SKM-1 treated with dmso at 0.1 percent for 144 hours (cell line): ENCODE data around the gene TXNDC2.
"Not testable (repeated sequence)": the region's sequence is repeated elsewhere in the genome, so short reads cannot be mapped to it uniquely, and the experiment has no call there.

ENCODE experiments used
- DNase-seq: peaks from one replicate; lab custom pipeline; 2025; ENCODE audit not compliant: unreplicated experiment; lab: John Stamatoyannopoulos, UW

Gene TXNDC2

DNA sequence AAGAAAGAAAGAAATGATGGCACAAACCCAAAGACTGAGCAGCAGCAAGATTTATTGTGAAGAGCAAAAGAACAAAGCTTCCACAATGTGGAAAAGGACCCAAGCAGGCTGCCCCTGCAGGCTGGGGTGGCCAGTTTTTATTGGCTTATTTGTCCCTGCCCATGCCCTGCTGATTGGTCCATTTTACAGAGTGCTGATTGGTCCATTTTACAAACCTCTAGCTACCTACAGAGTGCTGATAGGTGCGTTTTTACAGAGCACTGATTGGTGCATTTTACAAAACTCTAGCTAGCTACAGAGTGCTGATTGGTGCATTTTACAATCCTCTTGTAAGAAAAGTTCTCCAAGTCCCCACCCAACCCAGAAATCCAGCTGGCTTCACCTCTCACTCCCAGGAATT, 26.5 kb downstream of the TXNDC2 start:
- DNase-seq = not testable (repeated sequence)

DNA sequence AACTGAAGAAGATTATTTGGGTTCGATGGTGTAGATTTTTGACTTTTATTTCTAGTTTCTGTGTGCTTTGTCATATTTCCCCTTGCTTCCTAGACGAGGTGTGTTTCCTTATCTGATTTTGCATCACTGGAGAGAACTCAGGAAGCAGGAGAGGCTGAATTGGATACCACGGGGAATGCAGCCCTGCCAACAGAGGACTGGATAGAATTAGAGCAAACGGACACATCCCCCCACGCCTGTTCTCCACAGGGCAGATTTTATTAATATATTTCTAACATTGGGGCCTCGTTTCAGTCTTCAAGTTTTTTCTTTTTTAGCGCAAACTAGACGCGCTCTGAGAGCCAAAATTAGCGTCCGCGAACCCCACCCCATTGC, 27.4 kb downstream of the TXNDC2 start:
- DNase-seq = no peak

DNA sequence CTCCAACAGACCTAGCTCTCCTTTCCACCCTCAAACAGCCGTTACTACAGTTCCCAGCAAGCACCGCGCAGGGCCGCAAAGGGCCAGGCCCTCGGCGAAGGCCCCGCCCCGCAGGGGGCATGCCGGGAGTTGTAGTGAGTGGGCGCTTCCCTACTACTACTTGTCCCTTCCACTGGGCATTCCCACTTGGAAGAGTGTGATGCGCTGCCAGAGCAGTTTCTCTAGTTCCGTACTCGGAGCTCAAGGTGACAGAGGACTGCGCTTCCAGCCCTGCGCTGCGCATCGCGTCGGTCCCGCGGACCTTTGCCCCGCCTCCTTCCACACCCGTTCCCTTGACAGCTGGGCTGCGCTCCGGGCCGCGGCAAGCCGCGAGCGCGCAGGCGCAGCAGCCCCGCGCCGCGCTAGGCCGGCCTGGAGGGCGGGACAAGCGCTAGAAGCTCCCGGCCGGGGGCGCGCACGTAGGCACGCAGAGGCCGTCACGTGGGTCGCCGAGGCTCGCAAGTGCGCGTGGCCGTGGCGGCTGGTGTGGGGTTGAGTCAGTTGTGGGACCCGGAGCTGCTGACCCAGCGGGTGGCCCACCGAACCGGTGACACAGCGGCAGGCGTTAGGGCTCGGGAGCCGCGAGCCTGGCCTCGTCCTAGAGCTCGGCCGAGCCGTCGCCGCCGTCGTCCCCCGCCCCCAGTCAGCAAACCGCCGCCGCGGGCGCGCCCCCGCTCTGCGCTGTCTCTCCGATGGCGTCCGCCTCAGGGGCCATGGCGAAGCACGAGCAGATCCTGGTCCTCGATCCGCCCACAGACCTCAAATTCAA, 28.0 kb downstream of the TXNDC2 start, which contains the start of gene VAPA:
TSS of gene VAPA (plus strand) at position 491 of the 808 bp plus-strand sequence. CDS start at position 732, 241 bp downstream.
- peak; percentile 90 for DNase-seq

DNA sequence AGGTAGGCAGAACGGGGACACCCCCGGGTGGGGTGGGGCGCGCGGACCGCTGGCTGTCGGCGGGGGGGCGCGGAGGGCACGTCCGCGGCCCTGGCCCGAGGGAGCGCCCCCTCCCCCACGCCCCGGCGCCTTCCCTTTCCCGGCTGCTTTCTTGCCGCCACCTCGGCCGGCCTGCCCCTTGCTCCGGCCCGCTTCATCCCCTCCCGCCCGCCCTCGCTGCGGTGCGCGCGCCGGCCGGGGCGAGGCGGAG, 28.5 kb downstream of the TXNDC2 start:
- DNase-seq = no peak

DNA sequence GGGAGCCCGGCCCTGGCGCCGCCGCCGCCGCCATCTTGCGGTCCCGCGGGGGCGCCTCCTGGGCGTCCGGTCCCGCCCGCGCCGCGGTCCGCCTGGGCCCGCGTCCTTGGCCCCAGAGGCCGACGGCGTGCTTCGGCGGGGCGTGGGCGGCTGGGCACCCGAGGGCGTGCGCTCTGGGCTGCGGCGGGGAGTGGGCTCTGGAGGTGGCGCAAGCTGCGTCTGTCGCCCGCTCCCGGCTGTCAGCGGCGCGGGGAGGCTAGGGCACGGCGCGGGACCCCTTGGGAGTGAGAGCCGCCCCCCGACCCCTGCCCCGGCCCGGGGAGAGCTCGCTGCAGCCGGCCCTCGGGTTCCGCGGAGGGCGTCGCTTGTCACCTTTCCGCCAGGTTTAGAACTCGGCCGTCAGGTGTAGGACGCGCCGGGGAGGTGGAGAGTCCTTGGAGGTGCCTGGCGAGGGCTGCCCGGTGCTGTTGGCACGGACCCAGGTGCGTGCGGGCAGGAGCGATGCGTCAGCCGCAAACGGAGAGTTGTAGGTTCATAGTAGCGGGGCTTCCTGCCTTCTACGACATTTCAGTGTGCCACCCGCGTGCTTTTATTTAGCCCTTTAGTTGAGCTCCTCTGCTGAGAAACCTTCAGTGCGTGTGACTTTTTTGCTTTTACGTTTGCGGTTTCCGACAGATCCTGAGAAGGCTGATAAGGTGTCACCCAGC, 29.0 kb downstream of the TXNDC2 start:
- DNase-seq = peak; percentile 13

DNA sequence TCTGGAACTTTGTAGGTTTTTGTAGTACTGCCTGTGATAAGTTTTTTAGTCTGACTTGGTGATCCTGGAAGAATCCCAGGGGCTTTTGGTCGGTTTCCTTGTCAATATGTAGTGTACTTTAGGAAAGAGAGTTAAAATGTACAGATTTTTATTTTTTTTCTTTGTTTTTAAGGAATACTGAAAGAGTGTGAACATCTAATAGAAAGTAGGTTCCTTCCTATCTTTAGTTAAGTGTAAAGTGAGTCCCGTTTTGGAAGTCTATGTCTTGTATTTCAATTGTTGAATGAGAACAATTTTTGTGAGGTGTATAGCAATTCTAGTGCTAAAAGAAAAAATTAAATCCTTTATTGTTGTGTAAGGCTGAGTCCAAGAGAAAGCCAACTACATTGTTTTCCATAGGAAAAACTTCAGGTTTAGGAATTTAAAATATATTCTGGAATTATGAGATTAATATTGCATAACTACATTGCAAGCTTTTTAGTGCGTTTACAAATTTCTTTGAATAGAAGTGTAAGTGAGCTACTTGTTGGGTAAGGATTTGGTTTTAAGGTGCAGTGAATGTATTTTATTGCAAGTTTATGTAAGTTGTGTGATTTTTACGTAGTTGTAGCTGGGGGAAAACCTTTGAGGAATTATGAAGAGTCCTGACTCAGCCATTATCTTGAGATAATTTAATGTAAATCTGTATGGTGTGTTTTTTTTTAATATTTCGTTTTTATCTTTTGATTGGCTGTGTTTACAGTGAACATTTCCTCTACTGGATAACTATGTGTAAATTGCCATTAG, 29.7 kb downstream of the TXNDC2 start:
- DNase-seq = no peak

DNA sequence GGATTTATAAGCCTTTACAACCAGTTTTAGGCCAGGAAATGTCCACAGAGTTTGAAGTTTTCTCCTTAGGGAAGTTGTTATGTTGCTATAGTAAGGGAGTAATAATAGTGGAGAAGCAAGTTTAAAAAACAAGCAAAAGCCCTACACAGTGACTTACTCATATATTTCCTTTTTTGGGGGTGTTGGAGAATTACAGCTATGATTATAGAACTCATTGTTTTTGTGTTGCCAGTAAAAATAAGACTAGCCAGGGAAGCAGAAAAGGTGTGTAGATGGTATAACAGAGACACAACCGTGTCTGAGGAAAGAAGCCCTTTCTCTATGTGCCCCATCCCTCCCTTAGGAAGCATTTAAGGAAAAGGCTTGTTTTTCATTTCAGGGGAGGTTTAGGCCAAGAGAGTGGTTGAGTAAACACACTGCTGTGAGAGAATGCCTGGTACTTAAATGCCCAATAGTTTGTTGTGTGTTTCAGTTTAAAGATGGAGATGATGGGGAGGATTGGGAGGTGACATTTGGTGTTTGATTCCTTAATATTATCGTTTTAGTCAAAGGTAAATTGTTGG, 30.4 kb downstream of the TXNDC2 start:
- peak; percentile 10 for DNase-seq

DNA sequence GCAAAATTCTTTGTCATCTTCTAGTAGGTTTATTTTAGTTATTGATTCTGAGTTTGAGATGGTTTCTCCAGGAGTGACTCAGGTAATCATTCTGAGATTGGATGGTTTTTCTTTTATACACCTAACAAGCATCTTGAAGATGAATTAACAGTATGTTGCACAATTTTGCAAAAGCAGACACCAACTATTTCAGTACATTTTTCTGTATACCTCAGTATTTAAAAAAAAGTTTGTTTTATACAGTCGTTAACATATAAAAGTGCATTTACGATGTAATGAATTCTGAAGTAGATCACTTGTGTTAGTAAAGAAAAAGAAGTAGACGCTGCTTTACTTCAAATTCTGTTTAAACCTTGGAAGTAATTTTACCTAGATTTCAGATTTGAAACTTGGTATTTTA, 31.0 kb downstream of the TXNDC2 start:
- DNase-seq = no peak

DNA sequence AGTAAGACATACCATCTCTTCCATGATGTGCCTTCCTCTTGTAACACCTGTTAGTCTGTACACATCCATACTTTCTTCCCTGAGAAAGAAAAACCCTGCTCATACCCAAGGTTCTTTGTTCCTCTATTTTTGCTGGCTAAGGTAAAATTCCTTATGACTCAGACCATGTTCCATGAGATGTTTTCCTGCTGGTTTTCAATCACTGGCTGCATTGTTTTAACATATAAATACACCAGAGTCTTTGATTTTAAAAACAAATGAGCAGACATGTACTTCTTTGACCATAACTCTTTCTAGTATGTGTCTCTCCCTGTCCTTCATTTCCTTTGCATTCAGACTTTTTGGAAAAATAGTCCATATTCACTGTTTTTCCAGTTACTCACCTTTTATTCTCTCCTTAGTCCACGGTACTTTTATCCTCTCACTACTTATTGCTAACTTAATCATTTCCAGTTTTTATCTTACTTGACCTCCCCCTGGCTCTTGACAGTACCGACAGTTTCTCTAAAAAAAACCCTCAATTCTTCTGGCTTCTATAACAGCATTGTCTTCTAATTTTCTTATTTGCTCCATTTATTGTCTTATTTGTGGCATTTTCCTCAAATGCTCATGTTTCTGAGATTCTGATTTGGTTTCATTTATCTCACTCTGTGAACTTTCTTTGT, 32.4 kb downstream of the TXNDC2 start:
- DNase-seq = no peak

DNA sequence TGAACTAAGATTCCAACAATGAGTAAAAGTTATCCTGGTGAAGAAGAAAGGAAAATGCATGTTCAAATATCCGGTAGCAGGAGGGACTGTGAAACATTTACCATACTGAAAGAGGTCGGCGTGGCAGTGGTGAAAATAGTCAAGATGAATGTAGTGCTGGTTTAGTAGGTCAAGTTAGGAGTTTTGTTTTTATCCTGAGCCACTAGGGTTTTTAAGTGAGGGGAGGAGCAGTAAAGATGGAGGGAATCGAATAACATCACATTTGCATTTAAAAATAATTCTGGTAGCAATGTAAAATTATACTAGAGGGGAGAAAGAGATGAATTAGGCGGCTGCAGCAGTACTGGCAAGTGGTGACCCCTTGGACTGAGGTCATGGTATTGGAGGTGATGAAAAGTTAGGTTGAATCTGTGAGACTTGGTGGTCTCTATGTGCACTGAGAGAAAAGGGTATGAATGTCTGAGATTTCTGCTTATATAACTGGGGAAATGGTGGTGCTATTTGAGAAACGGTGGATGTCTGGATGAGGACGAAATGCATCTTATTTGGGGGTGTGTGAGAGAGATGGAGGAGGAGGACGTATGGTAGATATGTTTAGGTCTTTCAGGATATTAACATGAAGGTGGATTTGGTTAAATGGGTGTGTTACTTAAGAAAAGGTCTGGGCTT, 33.9 kb downstream of the TXNDC2 start:
- DNase-seq = no peak

DNA sequence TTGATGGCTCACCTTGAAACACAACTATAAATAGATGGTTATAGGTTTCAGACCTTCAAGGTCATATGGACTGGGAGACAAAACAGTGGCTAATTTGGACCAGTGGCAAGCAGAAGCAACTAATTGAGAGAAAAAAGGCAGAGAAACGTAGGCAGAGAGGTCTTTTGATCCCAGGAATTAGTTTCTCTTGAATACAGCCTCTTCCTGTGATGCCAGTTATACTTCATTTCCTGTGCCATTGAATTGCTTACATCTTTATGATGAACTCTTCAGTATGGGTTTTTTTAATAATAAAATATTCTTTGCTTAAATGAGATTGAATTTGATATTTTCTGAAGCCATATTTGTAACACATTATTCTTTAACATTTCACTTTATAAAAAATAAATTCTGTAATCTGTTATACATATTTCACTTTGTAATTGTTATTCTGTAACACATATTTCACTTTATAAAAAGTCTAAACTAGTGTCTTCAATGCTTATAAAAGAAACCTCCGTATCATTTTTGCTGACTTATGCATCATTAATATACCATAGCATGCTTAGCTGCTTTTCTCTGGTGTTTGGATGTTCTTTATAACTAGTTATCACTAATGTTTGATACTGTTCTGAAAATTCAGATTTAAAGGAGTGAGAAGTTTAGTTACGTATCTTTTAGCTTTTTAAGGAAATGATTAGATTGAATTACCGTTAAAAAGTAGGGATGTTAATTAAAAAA, 37.0 kb downstream of the TXNDC2 start:
- DNase-seq = no peak

DNA sequence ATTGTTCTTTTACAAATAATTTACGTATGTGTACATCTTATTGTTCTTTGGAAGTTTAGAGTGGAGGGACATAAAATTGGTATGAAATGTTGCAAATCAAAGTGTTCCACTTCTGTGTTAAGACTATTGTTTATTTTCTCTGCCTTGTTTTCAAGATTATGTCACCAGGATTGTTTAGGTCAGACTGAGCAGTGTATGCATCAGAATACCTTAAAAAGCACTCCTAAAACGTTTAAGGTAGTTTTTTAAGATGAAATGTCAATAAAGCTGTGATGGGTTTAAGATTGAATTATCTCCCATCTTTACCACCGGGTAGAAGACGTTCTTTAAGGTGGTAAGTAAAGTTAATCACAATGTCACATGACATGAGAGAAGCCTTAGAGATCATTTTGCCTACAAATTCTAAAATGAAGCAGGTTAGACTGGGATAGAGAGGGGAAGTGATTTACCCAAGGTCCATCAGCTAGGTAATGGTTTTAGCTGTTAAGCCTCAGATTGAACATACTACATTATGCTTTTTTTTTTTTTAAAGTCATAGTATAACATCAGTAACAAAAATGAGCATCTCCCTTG, 38.7 kb downstream of the TXNDC2 start:
- DNase-seq = no peak

DNA sequence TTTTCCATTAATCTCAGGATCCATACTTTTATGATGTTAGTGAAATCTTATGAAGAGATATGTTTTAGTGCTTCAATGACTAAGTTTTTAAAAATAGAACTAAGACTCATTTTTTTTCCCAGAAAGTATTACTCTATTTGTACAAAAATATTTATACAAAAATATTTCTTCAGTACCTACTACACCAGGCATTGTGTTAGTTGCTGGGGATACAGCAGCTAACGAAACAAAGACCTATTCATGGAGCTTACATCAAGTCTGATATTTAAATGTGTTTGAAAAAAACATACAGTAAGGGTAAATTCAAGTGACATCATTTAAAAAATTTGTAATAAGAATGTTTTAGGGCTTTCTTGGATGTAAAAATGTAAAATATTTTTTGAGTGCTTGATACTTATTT, 39.6 kb downstream of the TXNDC2 start:
- DNase-seq = no peak

DNA sequence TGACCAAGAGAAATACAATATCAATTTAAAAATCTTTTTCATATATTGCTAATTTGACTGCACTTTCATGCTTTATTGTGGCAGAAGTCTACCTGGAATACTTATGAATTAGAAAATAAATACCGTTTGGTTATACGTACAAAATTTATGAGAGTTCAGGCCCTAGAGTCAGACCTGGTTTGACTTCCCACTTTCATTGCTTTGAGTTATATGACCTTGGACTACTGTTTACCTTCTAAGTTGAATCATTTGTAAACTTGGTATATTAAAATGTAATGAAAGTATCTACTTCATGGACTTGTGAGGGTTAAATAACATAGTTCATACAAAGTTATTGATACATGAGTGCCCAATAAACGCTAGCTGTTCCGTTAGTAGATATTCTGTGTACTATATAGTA, 40.0 kb downstream of the TXNDC2 start:
- no peak for DNase-seq

DNA sequence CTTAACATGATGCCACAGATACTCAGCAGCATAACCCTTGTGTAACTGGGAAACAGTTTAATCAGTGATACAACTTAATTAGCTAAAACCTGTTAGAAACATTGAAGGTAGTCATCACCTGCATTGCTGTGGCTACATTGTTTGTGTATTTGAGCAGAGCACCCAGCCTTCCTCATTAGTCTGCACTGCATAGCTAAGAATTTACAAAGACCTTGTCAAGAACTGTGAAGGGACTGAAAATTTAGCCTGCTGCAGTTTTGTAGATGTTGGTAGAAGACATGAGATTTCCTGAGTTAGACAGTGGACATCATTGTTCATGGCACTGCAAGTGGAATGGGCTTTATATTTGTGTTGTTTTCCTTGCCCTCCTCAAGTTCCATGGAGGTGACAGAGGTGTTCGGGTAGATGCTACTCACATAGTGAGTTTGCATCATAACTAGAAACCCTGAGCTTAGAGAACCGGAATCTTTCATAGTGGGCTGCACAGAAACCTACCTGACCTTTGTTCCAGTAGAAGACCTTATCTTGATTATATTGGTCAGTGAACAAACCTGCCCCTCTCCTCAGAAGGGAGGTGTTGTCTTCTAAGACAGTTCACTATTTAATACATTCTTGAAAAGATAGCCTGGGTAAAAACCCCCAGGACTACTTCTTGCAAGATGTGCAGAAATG, 40.6 kb downstream of the TXNDC2 start:
- no peak for DNase-seq

DNA sequence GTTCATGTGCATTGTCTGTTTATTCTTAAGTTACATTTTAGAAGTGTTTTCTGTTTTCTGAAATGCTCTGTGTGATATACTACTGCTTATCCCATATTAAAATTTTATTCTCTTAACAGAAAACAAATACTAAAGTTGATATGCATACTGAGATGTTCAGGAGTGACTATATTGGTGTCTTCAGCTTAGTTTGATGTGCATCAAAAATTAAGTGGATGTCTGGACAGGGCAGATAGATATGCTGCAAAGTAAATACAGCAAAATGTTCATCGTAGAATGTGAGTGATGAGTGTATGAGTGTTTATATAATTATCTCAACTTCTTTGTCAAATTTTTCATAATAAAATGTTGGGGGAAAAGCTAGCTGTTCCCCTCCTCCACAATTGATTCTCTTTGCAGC, 41.2 kb downstream of the TXNDC2 start:
- no peak for DNase-seq

DNA sequence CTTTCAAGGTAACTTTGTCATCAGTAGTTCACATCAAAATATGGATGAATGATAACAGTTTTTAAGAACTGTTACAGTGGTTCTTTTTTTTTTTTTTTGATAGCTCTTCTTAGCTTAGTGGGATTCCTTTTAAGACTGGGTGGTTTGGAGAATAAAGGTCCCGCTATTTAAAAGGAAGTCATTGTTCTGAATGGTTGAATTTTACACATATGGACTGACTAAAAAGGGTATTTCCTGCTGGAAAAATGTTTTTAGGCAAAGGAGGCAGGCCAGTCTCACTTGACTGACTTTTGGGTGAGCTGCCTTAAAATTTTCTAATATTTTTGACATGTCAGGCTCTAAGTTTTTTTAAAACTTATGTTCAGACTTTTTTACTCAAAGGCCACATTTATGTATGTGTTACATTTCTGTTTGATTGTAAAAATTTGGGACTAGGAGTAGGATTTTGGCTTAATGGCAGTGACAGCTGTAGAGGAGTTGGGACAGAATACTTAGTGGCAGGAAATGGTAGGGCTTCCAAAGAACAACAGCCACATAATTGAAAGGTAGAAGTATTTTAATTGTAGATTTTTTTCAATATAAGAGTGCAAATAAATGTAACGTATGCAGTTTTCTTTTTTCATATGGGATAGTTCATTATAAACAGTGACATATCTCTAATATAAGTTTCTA, 41.8 kb downstream of the TXNDC2 start:
- no peak for DNase-seq

DNA sequence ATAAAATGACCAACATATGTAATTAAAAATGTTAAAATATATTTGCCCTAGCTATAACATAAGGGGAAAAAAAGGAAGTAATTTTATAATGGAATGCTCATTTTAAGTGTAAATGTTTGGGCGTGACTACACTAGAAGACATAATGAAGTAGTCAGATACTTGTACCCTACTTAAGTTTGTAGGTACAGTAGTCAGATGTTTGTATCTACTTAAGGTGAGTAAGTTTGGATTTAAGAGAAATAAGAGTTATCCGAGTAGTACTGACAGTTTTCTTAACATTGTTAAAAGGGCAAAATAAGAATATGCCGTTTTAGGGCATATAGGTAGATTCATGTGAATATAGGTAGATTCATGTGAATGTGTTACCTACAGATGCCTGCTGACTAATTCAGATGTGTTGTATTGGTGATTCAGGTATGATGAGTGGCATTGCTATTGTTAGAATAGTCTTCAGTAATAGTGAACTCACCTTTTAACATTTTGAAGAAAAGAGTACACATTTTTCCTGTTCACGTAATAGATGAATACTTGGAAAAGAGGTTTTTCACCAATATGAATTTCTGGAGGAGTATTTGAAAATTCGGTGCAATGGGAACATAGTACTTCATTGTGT, 43.0 kb downstream of the TXNDC2 start:
- no peak for DNase-seq
